Measurements from ENCODE around the gene CCR9. TPM values are rescaled to one million over a fixed set of nuclear protein-coding genes. Genes with fewer than 3 reads are reported as not detected.
"Not testable (repeated sequence)": the region's sequence is repeated elsewhere in the genome, so short reads cannot be mapped to it uniquely, and the experiment has no call there.

CCR9 gene
- total RNA-seq, 4 donors from 2014 or later = 0.14 to 1.3 TPM; not detected in 2

- WGBS, 2 donors (ENCODE audit: low coverage in 1 of 2) = 70 to 77% methylated on average over 6 to 9 of the region's 9 CpGs
- peaks cover 0 to 13% (median 9%) of the 10 kb centered on the region in 4 donors for H3K4me1 ChIP-seq
- TF ChIP-seq CTCF (IDR thresholded peaks at IDR 0.05) (no peak), POLR2AphosphoS5 (IDR thresholded peaks at IDR 0.05) (no peak), EP300 (IDR thresholded peaks at IDR 0.05; ENCODE audit: low read depth) (no peak), POLR2A (IDR thresholded peaks at IDR 0.05) (no peak)
Measured at GRCh38 chr3:45842851-45843625, 43.3 kb upstream of the CCR9 start.

GRCh38 chr3:45844616-45845015, 41.7 kb upstream of the CCR9 start:
- H3K9me3 ChIP-seq = no peaks in the 10 kb centered on the region
- intact Hi-C loops (cut with DNase I; ENCODE audit: low total_unique reads) = no loop called here
- TF ChIP-seq POLR2A (IDR thresholded peaks at IDR 0.05) (no peak), POLR2AphosphoS5 (IDR thresholded peaks at IDR 0.05) (no peak), EP300 (IDR thresholded peaks at IDR 0.05; ENCODE audit: low read depth) (no peak), CTCF (IDR thresholded peaks at IDR 0.05) (no peak)
- 88 to 96% methylated on average over 1 of the region's 1 CpG for WGBS, 2 donors (ENCODE audit: low coverage in 1 of 2)
- no peak for DNase-seq
- H3K4me3 ChIP-seq = no peak overlapping the region
- H3K27me3 ChIP-seq = peaks cover 11% of the 10 kb centered on the region
- H3K36me3 ChIP-seq = no peaks in the 10 kb centered on the region
- peaks cover 0 to 13% (median 9%) of the 10 kb centered on the region in 4 donors for H3K4me1 ChIP-seq
- H3K27ac ChIP-seq = no peak overlapping the region
- in situ Hi-C loops (cut with MboI; ENCODE audit: low pct_ligation_motif_present in 1 of 4, low pct_unique_long_range_greater_than_20kb in 1 of 4, low sequenced_read_pairs in 3 of 4) = no loop called here

More at GRCh38 chr3:45842851-45843625, 43.3 kb upstream of the CCR9 start:
- Histone ChIP-seq H3K27ac (no peak overlapping the region), H3K36me3 (no peaks in the 10 kb centered on the region), H3K4me3 (no peak overlapping the region), H3K9me3 (no peaks in the 10 kb centered on the region), H3K27me3 (peaks cover 4% of the 10 kb centered on the region)
- intact Hi-C loops (cut with DNase I; ENCODE audit: low total_unique reads) = no loop called here
- no peak for DNase-seq
- in situ Hi-C loops (cut with MboI; ENCODE audit: low pct_ligation_motif_present in 1 of 4, low pct_unique_long_range_greater_than_20kb in 1 of 4, low sequenced_read_pairs in 3 of 4) = no loop called here

- Histone ChIP-seq H3K27me3 (peaks cover 15% of the 10 kb centered on the region), H3K4me1 (no peaks in the 10 kb centered on the region), H3K27ac (no peak overlapping the region), H3K4me3 (no peak overlapping the region), H3K36me3 (no peaks in the 10 kb centered on the region), H3K9me3 (no peaks in the 10 kb centered on the region)
- intact Hi-C loops (cut with DNase I; ENCODE audit: low total_unique reads) = no loop called here
- DNase-seq = no peak
- 57 to 91% methylated on average over 1 of the region's 1 CpG for WGBS, 2 donors (ENCODE audit: low coverage in 1 of 2)
- TF ChIP-seq CTCF (IDR thresholded peaks at IDR 0.05) = no peak
- no peak for TF ChIP-seq POLR2AphosphoS5 (IDR thresholded peaks at IDR 0.05)
- no peak for TF ChIP-seq EP300 (IDR thresholded peaks at IDR 0.05; ENCODE audit: low read depth)
- TF ChIP-seq POLR2A (IDR thresholded peaks at IDR 0.05) = no peak
- in situ Hi-C loops (cut with MboI; ENCODE audit: low pct_ligation_motif_present in 1 of 4, low pct_unique_long_range_greater_than_20kb in 1 of 4, low sequenced_read_pairs in 3 of 4) = no loop called here
Measured at GRCh38 chr3:45848392-45848791, 38.0 kb upstream of the CCR9 start.

- Histone ChIP-seq H3K4me3 (no peak overlapping the region), H3K36me3 (no peaks in the 10 kb centered on the region), H3K4me1 (no peaks in the 10 kb centered on the region), H3K27me3 (peaks cover 10% of the 10 kb centered on the region), H3K9me3 (no peaks in the 10 kb centered on the region), H3K27ac (no peak overlapping the region)
- intact Hi-C loops (cut with DNase I; ENCODE audit: low total_unique reads) = no loop called here
- in situ Hi-C loops (cut with MboI; ENCODE audit: low pct_ligation_motif_present in 1 of 4, low pct_unique_long_range_greater_than_20kb in 1 of 4, low sequenced_read_pairs in 3 of 4) = no loop called here
- DNase-seq = no peak
- TF ChIP-seq POLR2AphosphoS5 (IDR thresholded peaks at IDR 0.05) (no peak), POLR2A (IDR thresholded peaks at IDR 0.05) (no peak), CTCF (IDR thresholded peaks at IDR 0.05) (no peak), EP300 (IDR thresholded peaks at IDR 0.05; ENCODE audit: low read depth) (no peak)
- 71 to 86% methylated on average over 2 of the region's 2 CpGs for WGBS, 2 donors (ENCODE audit: low coverage in 1 of 2)
Measured at GRCh38 chr3:45852828-45853227, 33.5 kb upstream of the CCR9 start.

- H3K4me3 ChIP-seq; intact Hi-C loops (cut with DNase I; ENCODE audit: low total_unique reads); H3K4me1 ChIP-seq; H3K36me3 ChIP-seq; DNase-seq; H3K9me3 ChIP-seq; H3K27ac ChIP-seq; H3K27me3 ChIP-seq; in situ Hi-C loops (cut with MboI; ENCODE audit: low pct_ligation_motif_present in 1 of 4, low pct_unique_long_range_greater_than_20kb in 1 of 4, low sequenced_read_pairs in 3 of 4): not testable (repeated sequence)
- 90% methylated on average over 1 of the region's 1 CpG for WGBS, 2 donors (ENCODE audit: low coverage in 1 of 2)
Measured at GRCh38 chr3:45856323-45856722, 30.0 kb upstream of the CCR9 start.

- H3K9me3 ChIP-seq; intact Hi-C loops (cut with DNase I; ENCODE audit: low total_unique reads); H3K36me3 ChIP-seq; H3K4me3 ChIP-seq; H3K27me3 ChIP-seq; in situ Hi-C loops (cut with MboI; ENCODE audit: low pct_ligation_motif_present in 1 of 4, low pct_unique_long_range_greater_than_20kb in 1 of 4, low sequenced_read_pairs in 3 of 4); DNase-seq; H3K27ac ChIP-seq: not testable (repeated sequence)
- whole genome bisulfite sequencing, 2 donors (ENCODE audit: low coverage in 1 of 2) = 90 to 98% methylated on average over 2 of the region's 2 CpGs
- peaks cover 0 to 11% (median 0%) of the 10 kb centered on the region in 4 donors for H3K4me1 ChIP-seq
Measured at GRCh38 chr3:45857024-45857423, 29.3 kb upstream of the CCR9 start.

Data from transverse colon (tissue), 4 donors.